ENCODE data around the gene TLN1. TPM values are rescaled to one million over a fixed set of nuclear protein-coding genes. Genes with fewer than 3 reads are reported as not detected.

TLN1 gene
- total and polyA plus RNA-seq, 2 of the 4 experiments (the other 2 are of a cell fraction): 228 to 346 TPM

GRCh38 chr9:35755071-35755470 lies 23.1 kb upstream of the TLN1 start:
- ATAC-seq (ENCODE audit: low read depth) (no peak), DNase-seq (no peak)
- Histone ChIP-seq H3K79me1 (ENCODE audit: low read depth in 1 of 2, low read length in 2 of 2) (peaks cover 4 to 10% of the 10 kb centered on the region in 2 experiments), H4K91ac (ENCODE audit: insufficient read depth, low read depth, low read length) (no peak overlapping the region), H2BK120ac (ENCODE audit: low read depth, low read length) (no peak overlapping the region), H2AFZ (replicated peaks; ENCODE audit: low read length, poor library complexity) (no peak overlapping the region), H3K4me1 (ENCODE audit: control insufficient read depth, insufficient read depth, low read length) (peaks cover 9% of the 10 kb centered on the region), H3K4ac (ENCODE audit: low read depth, low read length) (no peak overlapping the region), H3K4me2 (ENCODE audit: low read depth, low read length) (no peak overlapping the region), H3K9me1 (ENCODE audit: insufficient read depth, low read length) (peaks cover 7% of the 10 kb centered on the region), H2AK9ac (replicated peaks; ENCODE audit: low read depth, low read length, poor library complexity) (no peak overlapping the region), H3K18ac (ENCODE audit: low read depth, low read length) (no peak overlapping the region), H3K23ac (ENCODE audit: low read depth, low read length) (no peak overlapping the region), H3K9ac (ENCODE audit: low read depth, low read length) (no peak overlapping the region), H3K27me3 (ENCODE audit: control insufficient read depth, insufficient read depth, low read length) (peaks cover 2% of the 10 kb centered on the region; the same call in 1 of the 2 replicates), H3K9me3 (ENCODE audit: control insufficient read depth, insufficient read depth, low read length) (no peaks in the 10 kb centered on the region), H3K14ac (replicated peaks; ENCODE audit: low read depth, low read length) (no peak overlapping the region), H3K36me3 (ENCODE audit: control insufficient read depth, insufficient read depth, low read length) (peaks cover 40% of the 10 kb centered on the region), H4K20me1 (ENCODE audit: insufficient read depth, low read length) (no peaks in the 10 kb centered on the region), H3K4me3 (ENCODE audit: insufficient read depth, low read depth, low read length) (no peak overlapping the region), H3K56ac (ENCODE audit: extremely low read depth, insufficient read depth, low read length) (no peak overlapping the region), H2AK5ac (ENCODE audit: low read depth, low read length) (no peak overlapping the region), H2BK5ac (ENCODE audit: low read depth, low read length, poor library complexity, severe bottlenecking) (no peak overlapping the region), H3K27ac (ENCODE audit: insufficient read depth, low read length) (no peak overlapping the region), H4K8ac (ENCODE audit: low read depth in 2 of 2, low read length in 2 of 2) (no peak overlapping the region), H2BK15ac (ENCODE audit: low read depth, low read length) (no peak overlapping the region), H4K5ac (ENCODE audit: low read depth, low read length) (no peak overlapping the region), H2BK20ac (ENCODE audit: low read depth, low read length) (no peak overlapping the region)
- in situ Hi-C loops (cut with MboI; ENCODE audit: low sequenced_read_pairs): no loop called here
- dilution Hi-C loops (cut with HindIII; ENCODE audit: low sequenced_read_pairs, unreplicated experiment): no loop called here
- ChIA-PET POLR2A (ENCODE audit: unreplicated experiment) (no interaction called here), CTCF (no interaction called here)
- intact Hi-C loops (cut with micrococcal nuclease): no loop called here
- 100% methylated on average over 1 of the region's 4 CpGs; no CpG with 5 or more reads in 1 of the 2 experiments for WGBS, 2 experiments (ENCODE audit: extremely low coverage in 2 of 2, insufficient read length in 1 of 2)
- TF ChIP-seq MXI1 (IDR thresholded peaks at IDR 0.05; ENCODE audit: borderline replicate concordance, low read depth, low read length): no peak
- TF ChIP-seq RCOR1 (IDR thresholded peaks at IDR 0.05; ENCODE audit: insufficient replicate concordance, low read length): no peak
- TF ChIP-seq MAZ (IDR thresholded peaks at IDR 0.05; ENCODE audit: borderline replicate concordance, low read depth, low read length): no peak
- TF ChIP-seq BHLHE40 (IDR thresholded peaks at IDR 0.05; ENCODE audit: low read depth, low read length): no peak
- no peak for TF ChIP-seq CHD1 (IDR thresholded peaks at IDR 0.05; ENCODE audit: low read depth, low read length)
- no peak for TF ChIP-seq RFX5 (IDR thresholded peaks at IDR 0.05; ENCODE audit: low read depth, low read length)
- TF ChIP-seq USF2 (IDR thresholded peaks at IDR 0.05; ENCODE audit: low read depth, low read length): no peak
- no peak for TF ChIP-seq FOS (IDR thresholded peaks at IDR 0.05; ENCODE audit: low read depth, low read length)
- no peak for TF ChIP-seq ELK1 (IDR thresholded peaks at IDR 0.05; ENCODE audit: borderline replicate concordance, low read depth, low read length)
- TSS peak; percentile 10 for BruUV-seq (replicated peaks)
